GM18498 (cell line): ENCODE data around the gene NDUFV1.
"Not testable (repeated sequence)": the region's sequence is repeated elsewhere in the genome, so short reads cannot be mapped to it uniquely, and the experiment has no call there.

Source experiments
- ATAC-seq: cut with Tn5 transposase; IDR thresholded peaks from one replicate; pipeline ENCODE4 v1.9.1; 2021; ENCODE audit warnings: mild to moderate bottlenecking, moderate library complexity; ENCODE audit not compliant: unreplicated experiment

Gene NDUFV1

DNA sequence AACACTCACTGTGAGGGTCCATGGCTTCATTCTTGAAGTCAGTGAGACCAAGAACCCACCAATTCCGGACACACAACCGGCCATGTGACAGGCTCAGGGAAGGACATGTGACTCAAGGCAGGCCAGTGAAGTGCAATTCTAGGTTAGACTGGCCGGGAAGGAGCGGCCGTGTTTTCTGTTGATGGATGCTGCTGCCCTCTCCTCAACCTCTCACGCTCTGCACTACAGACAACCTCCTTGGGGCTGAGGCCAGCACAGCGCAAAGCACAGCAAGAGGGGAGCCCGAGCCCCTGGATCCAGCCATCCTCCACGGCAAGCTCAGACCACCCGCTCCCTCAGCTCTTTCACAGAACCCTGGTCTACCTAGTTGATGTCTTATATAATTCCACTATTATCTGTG is 20.2 kb downstream of the NDUFV1 start:
- ATAC-seq: no peak

- no peak for ATAC-seq
Measured at GRCh38 chr11:67627441-67627811, 20.7 kb downstream of the NDUFV1 start.

GRCh38 chr11:67627812-67628624 is 21.3 kb downstream of the NDUFV1 start:
- ATAC-seq: no peak

- no peak for ATAC-seq
Measured at GRCh38 chr11:67628710-67629385, 22.1 kb downstream of the NDUFV1 start.

- peak; percentile 40 for ATAC-seq
Measured at GRCh38 chr11:67629386-67630227, 22.9 kb downstream of the NDUFV1 start, which contains the start of gene NUDT8. Gene NUDT8 (minus strand): TSS chr11:67629937. CDS start chr11:67629911, 26 bp downstream.

DNA sequence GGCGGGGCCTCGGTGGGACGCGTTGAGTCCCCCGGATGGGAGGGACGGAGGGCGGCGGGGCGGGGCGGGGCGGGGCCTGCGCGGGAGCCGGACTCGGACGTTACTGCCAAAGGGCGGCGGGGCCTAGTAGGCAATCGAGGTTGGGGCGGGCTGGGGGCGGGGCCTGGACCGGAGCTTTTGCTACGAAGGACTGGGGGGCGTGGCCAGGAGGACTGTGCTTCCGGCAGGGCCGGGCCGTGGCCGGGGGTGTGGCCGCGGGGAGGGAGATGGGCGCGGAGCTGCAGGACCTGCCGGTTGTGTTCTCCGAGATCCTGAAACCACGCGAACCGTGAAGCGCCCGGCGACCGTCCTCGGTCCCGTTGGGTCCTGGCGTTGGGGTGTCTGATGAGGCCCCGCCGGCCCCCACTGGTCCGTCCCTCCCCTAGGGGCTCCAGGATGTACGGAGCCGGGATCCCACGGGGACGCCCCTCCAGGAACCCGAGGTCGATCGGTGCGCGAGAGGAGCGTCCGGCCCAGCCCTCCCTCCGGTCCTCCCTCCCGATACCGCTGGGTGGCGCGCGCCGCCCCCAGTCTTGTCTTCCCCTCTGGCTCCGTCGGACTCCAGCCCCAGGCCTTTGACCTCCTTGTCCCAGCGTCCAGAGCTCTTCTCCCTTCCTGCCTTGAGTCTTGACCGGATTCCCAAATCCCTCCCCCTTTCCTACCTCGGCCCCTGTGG is 23.6 kb downstream of the NDUFV1 start:
- peak; percentile 72 for ATAC-seq

DNA sequence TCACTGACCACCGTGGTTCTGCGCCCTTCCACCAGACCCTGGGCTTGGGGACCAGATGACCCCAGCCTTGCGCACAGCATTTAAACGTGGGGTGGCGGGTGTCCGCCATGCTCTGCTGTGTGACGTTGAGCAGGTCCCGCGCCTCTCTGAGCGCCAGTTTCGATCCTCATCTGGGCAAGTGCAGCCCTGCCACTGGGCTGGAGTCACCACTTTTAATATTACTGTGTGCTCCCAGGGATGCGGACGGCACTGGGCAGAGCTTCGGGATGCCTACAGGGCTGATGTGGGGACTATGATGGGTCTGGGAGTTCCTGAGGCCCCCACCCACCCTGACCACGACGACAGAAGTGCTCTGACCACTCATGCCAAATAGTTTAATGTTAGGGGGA is 24.2 kb downstream of the NDUFV1 start:
- ATAC-seq: no peak

DNA sequence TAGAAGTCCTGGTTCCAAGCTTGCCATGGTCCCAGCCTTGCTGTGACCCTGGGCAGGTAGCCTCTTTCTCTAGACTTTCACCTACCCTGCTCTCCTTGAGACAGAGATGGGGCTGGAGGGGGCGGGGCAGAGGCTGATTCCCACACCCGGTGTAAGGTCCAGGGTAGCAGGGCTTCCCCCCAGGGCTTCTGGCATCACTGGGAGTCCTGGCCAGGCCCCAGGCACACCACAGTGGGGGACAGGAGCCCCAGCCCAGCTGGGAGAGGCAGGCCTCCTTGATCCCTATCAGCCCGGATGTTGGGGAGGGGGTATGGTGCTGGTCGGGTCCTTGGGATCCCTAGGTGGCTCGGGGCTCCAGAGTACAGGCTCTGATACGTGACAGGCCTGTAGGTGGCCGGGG is 24.7 kb downstream of the NDUFV1 start:
- no peak for ATAC-seq

DNA sequence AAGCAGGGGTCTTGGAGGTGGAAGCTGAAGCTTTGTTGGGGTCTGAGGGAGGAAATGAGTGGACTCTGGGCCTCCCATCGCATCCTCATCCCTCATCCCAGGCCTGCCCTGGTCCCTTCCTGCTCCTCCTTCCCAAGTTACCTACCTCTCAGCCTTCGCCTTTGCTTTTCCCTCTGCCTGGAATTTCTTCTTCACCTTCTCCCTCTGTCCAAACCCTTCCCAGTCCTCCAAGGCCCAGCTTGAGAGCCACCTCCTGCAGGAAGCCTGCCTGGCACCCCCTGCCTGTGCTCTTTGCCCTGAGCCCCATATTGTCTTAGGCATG is 25.1 kb downstream of the NDUFV1 start:
- no peak for ATAC-seq

DNA sequence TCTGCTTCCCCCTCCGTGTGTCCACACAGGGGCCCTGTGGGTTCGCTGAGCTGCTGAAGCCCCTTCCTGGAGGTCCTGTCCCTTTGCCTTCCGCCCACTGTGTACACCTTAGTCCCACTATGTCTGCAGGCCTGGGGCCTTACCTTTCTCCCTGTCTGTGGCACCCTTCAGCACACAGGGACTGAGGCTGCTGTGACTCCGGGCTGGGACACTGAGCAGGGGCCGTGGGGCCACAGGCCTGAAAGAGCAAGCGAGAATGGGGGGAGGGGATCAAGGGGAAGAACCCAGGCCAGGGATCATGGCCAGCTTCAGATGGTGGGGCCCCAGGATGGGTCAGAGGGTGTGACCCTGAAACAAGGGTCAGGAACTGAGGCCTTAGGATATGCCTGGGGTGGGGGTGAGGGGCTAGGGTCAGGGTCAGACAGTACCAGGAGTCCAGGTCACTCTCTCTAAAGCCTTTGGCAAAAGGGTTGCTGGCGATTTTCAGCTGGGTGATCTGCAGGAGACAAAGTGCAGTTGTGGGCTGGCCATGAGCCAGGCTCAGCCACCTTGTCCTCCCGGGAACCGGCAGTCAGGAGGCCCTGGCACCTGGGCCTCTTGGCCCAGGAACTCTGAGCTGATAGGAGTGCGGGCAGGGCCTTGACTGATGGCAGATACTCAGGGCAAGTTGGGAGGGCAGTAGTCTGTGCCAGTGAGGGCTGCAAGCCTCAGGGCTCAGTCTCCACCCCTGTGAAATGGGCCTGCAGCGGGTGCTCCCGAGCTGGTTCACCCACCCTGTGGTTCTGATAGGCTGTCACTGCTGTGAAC is 25.6 kb downstream of the NDUFV1 start:
- ATAC-seq: no peak

GRCh38 chr11:67632982-67633755 is 26.4 kb downstream of the NDUFV1 start:
- no peak for ATAC-seq

DNA sequence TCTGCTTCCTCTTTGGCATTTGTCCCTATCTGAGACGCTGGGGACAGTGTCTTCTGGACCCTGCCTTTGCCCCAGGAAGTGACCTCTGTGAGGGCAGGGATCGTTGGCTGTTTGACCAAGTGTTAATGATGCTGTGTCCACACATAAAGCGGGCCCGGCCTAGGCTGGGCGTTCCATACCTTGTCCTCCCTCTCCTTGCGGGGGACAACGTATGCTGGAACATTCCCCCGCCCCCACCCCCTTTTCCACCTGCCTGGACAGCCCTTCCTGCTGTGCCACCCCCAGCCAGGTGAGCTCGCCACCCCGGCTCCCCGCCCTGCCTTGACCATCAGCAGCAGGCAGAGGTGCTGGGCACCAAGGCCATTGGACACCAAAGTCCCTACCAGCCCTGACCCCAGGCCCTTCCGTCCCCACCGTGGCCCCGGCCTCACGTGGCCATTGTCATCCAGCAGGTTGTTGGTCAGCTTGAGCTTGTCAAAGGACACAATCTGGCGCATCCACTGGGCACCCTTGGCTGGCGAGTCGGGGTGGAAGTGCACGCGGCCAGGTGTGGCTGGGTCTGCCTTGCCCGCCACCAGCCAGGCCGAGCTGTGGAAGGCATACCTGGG is 27.1 kb downstream of the NDUFV1 start:
- no peak for ATAC-seq

DNA sequence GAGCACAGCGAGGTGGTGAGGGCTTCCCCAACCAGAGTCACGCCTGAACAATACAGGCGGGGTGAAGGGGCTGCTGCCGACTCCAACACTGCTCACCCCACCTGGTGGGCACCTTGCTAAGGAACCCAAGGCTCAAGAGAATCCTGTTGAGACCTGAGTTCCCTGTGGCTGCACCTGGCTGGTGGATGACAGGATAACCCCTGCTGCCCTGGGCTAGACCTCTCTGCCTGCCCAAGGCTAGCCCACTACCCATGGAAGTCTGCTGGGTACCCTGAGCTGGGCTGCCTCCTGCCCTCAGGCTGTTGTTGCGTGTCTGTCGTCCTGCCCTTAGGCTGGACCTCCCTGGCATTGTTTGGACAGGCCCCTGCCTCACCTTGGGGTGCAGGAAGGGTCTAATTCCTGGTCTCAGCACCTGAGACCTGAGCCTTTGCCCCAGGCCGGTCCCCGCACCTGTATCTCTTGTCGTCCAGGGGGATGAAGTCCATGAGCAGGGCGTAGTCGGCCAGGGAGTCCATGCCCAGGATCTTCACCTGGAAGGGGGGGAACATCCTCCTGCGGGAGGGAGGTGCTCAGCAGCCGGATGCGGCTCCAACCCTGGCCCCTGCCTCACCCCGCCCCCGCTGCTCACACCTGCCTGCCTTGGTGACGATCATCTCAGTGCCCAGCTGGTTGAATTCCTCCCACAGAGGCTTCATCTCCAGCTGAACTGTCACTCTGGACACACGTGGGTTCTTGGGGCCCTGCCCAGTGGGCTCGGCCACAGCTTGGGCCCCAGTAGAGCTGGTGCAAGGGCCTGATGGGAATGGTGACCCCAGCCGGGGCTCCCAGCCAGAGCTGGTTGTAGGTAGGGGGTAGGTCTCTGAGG is 27.9 kb downstream of the NDUFV1 start:
- no peak for ATAC-seq

- no peak for ATAC-seq
Measured at GRCh38 chr11:67635231-67635521, 28.4 kb downstream of the NDUFV1 start.

GRCh38 chr11:67636962-67637361 is 30.2 kb downstream of the NDUFV1 start:
- ATAC-seq: no peak

- not testable (repeated sequence) for ATAC-seq
Measured at GRCh38 chr11:67637441-67637840, 30.7 kb downstream of the NDUFV1 start.

DNA sequence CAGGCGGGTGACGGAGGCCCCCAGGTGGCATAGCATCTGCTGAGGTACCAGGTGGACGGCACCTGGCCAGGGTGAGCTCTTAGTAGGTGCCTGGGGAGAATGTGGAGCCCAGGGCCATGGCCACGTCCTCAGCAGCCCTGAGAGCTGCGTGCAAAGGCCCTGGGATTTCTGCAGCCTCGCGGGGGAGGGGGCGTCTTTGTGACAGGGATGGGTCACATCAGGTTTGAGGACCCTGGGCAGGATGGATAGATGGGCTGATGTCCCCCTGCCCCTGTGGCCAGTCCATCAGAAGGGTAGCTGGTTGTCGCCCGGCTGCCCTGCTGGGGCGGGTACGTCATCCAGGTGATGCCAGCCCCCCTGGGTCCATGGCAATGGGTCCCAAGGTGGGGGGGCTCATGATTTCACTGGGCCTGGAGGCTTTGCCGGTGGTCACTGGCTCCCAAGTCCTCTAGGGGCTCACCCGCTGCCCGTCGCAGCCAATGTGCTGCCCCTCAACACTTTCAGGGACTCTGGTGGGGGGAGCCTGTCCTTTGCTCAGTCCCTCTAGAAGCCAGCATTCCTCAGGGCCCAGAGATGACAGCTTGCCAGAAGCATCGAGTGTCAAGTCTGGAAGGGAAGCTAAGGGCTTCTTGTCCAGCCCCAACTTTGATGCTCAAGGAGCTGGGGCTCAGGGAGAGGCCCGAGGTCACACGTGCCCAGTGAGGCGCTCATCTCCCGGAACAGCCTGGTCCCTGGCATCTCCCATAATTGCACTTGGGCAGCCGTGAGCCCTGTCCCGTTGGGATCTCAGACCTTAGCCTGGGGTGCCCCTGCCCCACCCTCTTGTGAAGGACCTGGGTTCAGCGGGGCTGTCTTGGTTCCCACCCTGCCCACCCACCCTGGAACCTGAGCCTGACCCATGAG is 32.0 kb downstream of the NDUFV1 start:
- no peak for ATAC-seq
